Midbrain (tissue), 1 donor: Measurements from ENCODE around the gene BMPER.

Source experiments
- DNase-seq: peaks from one replicate; lab custom pipeline; 2025; lab: John Stamatoyannopoulos, UW

BMPER gene

DNA sequence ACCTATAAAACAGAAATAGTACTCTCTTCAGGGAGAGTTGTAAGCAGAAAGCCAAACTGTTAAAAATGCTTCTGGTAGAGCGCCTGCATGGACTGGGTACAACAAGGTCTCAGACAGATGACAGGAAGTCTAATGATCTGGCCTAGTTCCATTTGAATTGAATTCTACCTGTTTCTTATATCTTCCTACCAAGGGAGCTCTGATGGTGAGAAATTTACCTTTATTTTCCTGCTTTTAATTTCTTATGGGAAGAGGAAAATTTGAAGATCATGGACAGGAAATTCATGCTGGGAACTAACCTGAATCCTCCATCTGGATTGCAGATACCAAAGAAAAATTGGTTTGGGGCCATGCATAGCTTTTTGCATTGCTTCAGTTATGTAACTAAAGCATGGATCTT, 63.3 kb downstream of the BMPER start:
- DNase-seq = no peak

- DNase-seq = no peak
Observed at GRCh38 chr7:33970536-33970935, 65.2 kb downstream of the BMPER start.

GRCh38 chr7:33971106-33971505, 65.8 kb downstream of the BMPER start:
- no peak for DNase-seq

GRCh38 chr7:33973231-33974015, 68.1 kb downstream of the BMPER start:
- DNase-seq = no peak

GRCh38 chr7:33979300-33979806, 74.0 kb downstream of the BMPER start:
- no peak for DNase-seq

DNA sequence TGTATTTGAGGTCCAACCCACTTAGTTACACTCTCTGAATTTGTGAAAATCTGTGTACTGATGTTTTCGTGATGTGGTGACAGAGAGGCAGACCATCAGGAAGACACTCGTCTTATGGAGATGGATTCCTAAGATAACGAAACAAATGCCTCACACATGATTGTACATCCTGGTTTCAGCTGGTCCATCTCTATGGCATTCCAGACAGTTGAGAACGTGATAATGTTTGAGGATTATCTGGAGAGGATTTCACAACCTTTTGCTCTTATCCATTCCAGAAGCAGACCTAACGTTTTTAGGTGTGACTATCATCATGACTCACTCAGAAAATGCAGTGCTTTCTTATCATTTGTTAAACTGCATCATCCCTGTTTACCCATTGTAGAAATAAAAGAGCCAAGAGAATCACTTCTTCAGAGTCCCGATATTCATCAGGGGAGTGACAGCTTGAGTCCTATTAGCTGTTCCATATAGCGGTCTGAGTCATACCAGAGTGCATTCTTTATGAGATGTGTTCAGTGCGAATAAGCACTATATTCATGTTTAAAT, 74.5 kb downstream of the BMPER start:
- DNase-seq = no peak

DNA sequence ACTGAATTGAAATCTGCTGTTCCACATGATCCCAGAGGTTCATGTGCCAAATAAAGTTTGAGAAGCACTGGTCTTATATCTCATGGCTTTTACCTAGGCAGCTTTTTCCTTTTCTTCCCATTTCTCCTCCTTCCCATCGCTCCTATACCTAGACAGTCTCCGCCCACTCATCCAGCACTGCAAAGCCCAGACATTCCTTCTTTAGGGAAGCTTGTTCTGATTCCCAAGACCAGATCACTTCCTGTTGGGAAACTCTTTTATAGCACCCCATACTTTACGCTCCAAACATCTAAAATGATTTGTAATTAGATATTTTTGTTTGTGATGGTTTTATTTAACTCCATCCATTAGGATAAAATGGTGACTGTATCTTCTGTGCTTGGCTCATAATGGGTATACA, 75.9 kb downstream of the BMPER start:
- DNase-seq = no peak

DNA sequence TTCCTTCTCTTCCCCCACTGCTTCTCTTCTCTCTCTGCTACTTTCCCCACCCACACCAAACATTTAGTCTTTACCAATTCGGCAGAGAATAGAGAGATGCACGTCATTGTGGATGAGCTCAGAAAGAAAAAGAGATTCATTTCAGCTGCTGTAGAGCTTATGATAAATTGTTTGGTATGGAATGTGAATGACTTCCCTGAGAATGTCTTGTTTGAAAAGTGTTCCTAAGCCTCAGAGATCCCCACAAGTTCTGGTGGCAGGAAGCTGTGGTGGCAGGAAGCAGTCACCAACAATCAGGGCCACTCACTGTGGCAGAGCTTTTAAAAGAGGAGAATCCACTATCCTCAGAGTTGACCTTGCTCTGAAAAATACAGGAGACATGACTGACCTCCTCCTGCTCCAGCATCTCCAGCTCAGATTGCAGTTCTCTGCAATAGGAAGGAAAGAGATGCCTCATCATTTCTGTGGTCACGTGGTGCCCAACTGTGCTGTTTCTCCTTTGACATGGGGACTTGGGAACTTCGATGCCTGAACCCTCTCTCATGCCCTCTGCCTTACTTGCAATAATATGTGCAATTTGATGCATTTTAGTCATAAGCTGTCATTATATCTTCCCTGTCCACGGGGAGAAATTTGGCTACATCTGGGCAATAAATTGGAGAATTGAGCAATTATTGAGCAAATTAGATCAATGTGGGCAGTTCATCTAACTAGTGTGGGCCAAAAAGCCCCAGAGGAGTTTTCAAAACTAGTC, 76.5 kb downstream of the BMPER start:
- DNase-seq = no peak

DNA sequence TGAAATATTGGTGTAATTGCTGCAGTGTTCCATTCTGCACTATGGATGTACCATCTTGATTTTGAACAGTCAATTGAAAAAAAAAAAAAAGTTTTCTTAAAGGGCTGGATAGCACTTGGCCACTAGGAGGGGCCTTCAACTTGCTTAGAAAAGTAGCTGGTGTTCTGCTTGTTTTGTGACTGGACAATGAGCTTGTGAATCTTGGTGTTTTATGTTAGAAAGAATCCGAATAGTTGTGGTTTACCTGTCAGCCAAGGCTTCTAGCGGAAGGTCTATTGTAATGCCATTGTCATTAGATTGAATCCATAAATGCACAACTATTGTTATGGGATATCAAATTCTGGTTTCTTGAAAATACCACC, 77.1 kb downstream of the BMPER start:
- DNase-seq = no peak

GRCh38 chr7:33986451-33986850, 81.1 kb downstream of the BMPER start:
- no peak for DNase-seq

GRCh38 chr7:33986951-33987947, 81.9 kb downstream of the BMPER start:
- DNase-seq = no peak

DNA sequence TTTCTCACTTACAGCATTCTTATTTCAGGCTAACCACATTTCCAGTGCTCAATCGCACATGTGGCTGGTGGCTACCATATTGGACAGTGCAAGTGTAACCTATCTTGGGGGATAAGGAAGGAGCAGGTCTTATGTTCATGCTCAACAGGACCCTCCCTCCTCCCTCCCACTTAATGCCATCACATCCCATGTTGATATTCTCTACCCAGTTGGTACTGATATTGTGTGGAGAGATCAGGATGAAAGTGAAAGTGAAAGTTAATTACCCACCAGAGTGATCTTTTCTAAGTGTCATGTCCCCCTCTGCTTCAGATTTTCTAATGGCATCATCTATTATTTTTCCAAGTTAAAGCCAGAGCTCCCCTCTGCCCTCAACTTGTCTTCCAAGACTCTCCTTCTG, 91.6 kb downstream of the BMPER start:
- no peak for DNase-seq

GRCh38 chr7:33998476-33998875, 93.1 kb downstream of the BMPER start:
- DNase-seq = no peak

- no peak for DNase-seq
Observed at GRCh38 chr7:34011017-34011695, 105.8 kb downstream of the BMPER start.

DNA sequence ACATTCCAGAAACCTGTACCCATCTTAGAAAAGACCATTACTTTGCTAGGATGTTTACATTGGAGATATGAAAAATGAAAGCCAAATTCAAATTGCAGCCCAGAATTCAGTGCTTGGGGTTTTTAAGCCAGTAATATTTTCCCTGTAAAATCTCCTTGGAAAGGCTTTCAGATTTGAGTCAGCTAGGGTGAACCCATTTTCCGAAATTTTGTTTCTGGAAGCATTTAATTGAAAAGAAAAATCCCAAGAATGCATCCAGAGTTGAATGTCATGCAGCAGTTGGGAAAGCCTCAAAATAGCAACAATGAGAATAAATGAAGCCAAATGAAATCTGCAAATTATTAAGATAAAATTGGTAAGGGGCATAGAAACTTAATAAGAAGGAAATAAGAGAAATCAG, 106.4 kb downstream of the BMPER start:
- DNase-seq = no peak

- DNase-seq = no peak
Observed at GRCh38 chr7:34013421-34013820, 108.1 kb downstream of the BMPER start.

- DNase-seq = no peak
Observed at GRCh38 chr7:34015651-34016050, 110.3 kb downstream of the BMPER start.

DNA sequence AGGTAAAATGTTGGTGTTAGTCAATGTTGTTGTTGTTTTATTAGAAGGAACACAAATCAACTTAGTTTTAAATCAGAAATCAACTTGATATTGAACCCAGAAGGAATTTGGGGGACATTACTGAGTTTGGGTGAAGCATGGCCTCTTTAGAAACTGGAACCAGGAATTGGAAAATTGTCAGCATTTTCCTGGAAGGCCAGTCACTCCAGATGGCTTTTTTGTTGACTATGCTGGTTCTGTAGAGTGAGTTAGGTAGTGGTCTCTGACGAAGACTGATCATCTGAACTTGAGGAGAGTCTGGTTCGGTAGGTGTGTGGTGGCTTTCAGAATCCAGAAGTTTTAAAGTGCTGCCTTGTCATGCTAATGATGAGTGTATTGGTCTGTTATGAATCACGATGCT, 111.5 kb downstream of the BMPER start:
- no peak for DNase-seq

- DNase-seq = no peak
Observed at GRCh38 chr7:34019301-34019790, 114.0 kb downstream of the BMPER start.

- DNase-seq = no peak
Observed at GRCh38 chr7:34022626-34023025, 117.3 kb downstream of the BMPER start.

DNA sequence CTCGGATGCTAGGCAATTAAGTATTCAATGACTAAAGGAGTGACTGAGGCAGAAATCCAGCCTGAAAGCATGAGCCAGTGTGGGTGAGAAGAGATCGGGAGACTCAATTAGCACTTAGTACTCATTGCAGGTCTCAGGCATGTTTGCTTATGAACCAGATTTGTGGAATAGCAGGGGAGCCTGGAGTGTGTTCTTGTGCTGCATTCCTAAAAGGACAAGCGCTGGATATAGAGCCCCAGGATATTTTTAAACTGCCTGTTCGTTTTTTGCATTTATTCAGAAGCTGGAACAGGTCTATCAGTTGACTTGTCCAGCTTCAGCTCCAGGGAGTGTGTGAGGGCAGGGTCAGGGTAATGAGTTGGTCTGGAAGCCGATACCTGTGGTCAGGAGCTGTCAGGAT, 120.3 kb downstream of the BMPER start:
- no peak for DNase-seq
